Measurements from ENCODE around the gene PODNL1.

PODNL1 gene

GRCh38 chr19:13902993-13903555, 35.1 kb downstream of the PODNL1 start:
- no peak overlapping the region for H3K18ac ChIP-seq (ENCODE audit: low read length)
- H3K79me2 ChIP-seq (ENCODE audit: control insufficient read depth, insufficient read depth, low read length, poor library complexity): peaks cover 5% of the 10 kb centered on the region
- no peak overlapping the region for H3K4me3 ChIP-seq (ENCODE audit: low read depth, low read length)
- H3K27ac ChIP-seq (ENCODE audit: low read depth, low read length): no peak overlapping the region
- H2AK5ac ChIP-seq (ENCODE audit: low read length): no peak overlapping the region
- no peaks in the 10 kb centered on the region for H3K36me3 ChIP-seq (ENCODE audit: control insufficient read depth in 1 of 2, insufficient read depth in 2 of 2, low read length in 2 of 2)
- H3K14ac ChIP-seq (ENCODE audit: low read length): no peak overlapping the region
- H3K9ac ChIP-seq (ENCODE audit: low read length): no peak overlapping the region
- H4K12ac ChIP-seq (ENCODE audit: low read depth, low read length): no peak overlapping the region
- H2BK12ac ChIP-seq (ENCODE audit: low read length): no peak overlapping the region
- WGBS (ENCODE audit: extremely low coverage, insufficient coverage, insufficient read length): no CpG with 5 or more reads among the region's 4 CpGs
- no peak overlapping the region for H4K91ac ChIP-seq (ENCODE audit: low read depth, low read length)
- H4K8ac ChIP-seq (ENCODE audit: low read depth, low read length): no peak overlapping the region
- no peak overlapping the region for H3K4me2 ChIP-seq (ENCODE audit: low read length)
- peaks cover 5% of the 10 kb centered on the region for H3K79me1 ChIP-seq (ENCODE audit: low read length)
- H3K9me3 ChIP-seq (ENCODE audit: insufficient read depth, low read depth, low read length): no peaks in the 10 kb centered on the region
- H2BK5ac ChIP-seq (ENCODE audit: low read depth, low read length, poor library complexity): no peak overlapping the region
- DNase-seq: peak; percentile 9 to 50
- H3K27me3 ChIP-seq (ENCODE audit: insufficient read depth, low read length): no peaks in the 10 kb centered on the region
- H3K23ac ChIP-seq (ENCODE audit: low read length): no peak overlapping the region
- no peak overlapping the region for H2AFZ ChIP-seq (ENCODE audit: insufficient read depth, low read length, poor library complexity)
- H3K4me1 ChIP-seq (ENCODE audit: control insufficient read depth in 1 of 2, insufficient read depth in 2 of 2, low read length in 2 of 2): peaks cover 3 to 8% of the 10 kb centered on the region in 2 experiments
- no peak overlapping the region for H2BK120ac ChIP-seq (ENCODE audit: insufficient read depth, low read length, poor library complexity)
- no peak overlapping the region for H3K4ac ChIP-seq (ENCODE audit: low read depth, low read length)

- H4K91ac ChIP-seq (ENCODE audit: low read depth, low read length): no peak overlapping the region
- H3K79me2 ChIP-seq (ENCODE audit: control insufficient read depth, insufficient read depth, low read length, poor library complexity): no peaks in the 10 kb centered on the region
- H3K9me3 ChIP-seq (ENCODE audit: insufficient read depth, low read depth, low read length): no peaks in the 10 kb centered on the region
- H3K4me1 ChIP-seq (ENCODE audit: control insufficient read depth in 1 of 2, insufficient read depth in 2 of 2, low read length in 2 of 2): no peaks in the 10 kb centered on the region
- H2BK120ac ChIP-seq (ENCODE audit: insufficient read depth, low read length, poor library complexity): no peak overlapping the region
- DNase-seq: no peak
- no peak overlapping the region for H3K4me3 ChIP-seq (ENCODE audit: low read depth, low read length)
- WGBS (ENCODE audit: extremely low coverage, insufficient coverage, insufficient read length): no CpG with 5 or more reads among the region's 5 CpGs
- no peak overlapping the region for H3K9ac ChIP-seq (ENCODE audit: low read length)
- H3K27ac ChIP-seq (ENCODE audit: low read depth, low read length): no peak overlapping the region
- H3K4me2 ChIP-seq (ENCODE audit: low read length): no peak overlapping the region
- no peak overlapping the region for H2AFZ ChIP-seq (ENCODE audit: insufficient read depth, low read length, poor library complexity)
- H2AK5ac ChIP-seq (ENCODE audit: low read length): no peak overlapping the region
- H2BK5ac ChIP-seq (ENCODE audit: low read depth, low read length, poor library complexity): no peak overlapping the region
- no peak overlapping the region for H3K18ac ChIP-seq (ENCODE audit: low read length)
- no peak overlapping the region for H3K14ac ChIP-seq (ENCODE audit: low read length)
- no peak overlapping the region for H4K12ac ChIP-seq (ENCODE audit: low read depth, low read length)
- no peak overlapping the region for H3K4ac ChIP-seq (ENCODE audit: low read depth, low read length)
- no peaks in the 10 kb centered on the region for H3K36me3 ChIP-seq (ENCODE audit: control insufficient read depth in 1 of 2, insufficient read depth in 2 of 2, low read length in 2 of 2)
- H2BK12ac ChIP-seq (ENCODE audit: low read length): no peak overlapping the region
- no peak overlapping the region for H4K8ac ChIP-seq (ENCODE audit: low read depth, low read length)
- no peaks in the 10 kb centered on the region for H3K79me1 ChIP-seq (ENCODE audit: low read length)
- no peak overlapping the region for H3K23ac ChIP-seq (ENCODE audit: low read length)
- H3K27me3 ChIP-seq (ENCODE audit: insufficient read depth, low read length): no peaks in the 10 kb centered on the region
Observed at GRCh38 chr19:13899912-13900584, 38.2 kb downstream of the PODNL1 start.

- H3K18ac ChIP-seq (ENCODE audit: low read length): no peak overlapping the region
- no peak overlapping the region for H3K4ac ChIP-seq (ENCODE audit: low read depth, low read length)
- WGBS (ENCODE audit: extremely low coverage, insufficient coverage, insufficient read length): no CpG with 5 or more reads among the region's 10 CpGs
- H3K79me1 ChIP-seq (ENCODE audit: low read length): no peaks in the 10 kb centered on the region
- no peak overlapping the region for H2BK5ac ChIP-seq (ENCODE audit: low read depth, low read length, poor library complexity)
- no peak overlapping the region for H3K4me3 ChIP-seq (ENCODE audit: low read depth, low read length)
- H3K79me2 ChIP-seq (ENCODE audit: control insufficient read depth, insufficient read depth, low read length, poor library complexity): no peaks in the 10 kb centered on the region
- H3K4me1 ChIP-seq (ENCODE audit: control insufficient read depth in 1 of 2, insufficient read depth in 2 of 2, low read length in 2 of 2): no peaks in the 10 kb centered on the region
- H3K4me2 ChIP-seq (ENCODE audit: low read length): no peak overlapping the region
- H3K9ac ChIP-seq (ENCODE audit: low read length): no peak overlapping the region
- H4K91ac ChIP-seq (ENCODE audit: low read depth, low read length): no peak overlapping the region
- no peak overlapping the region for H3K27ac ChIP-seq (ENCODE audit: low read depth, low read length)
- no peak overlapping the region for H2BK120ac ChIP-seq (ENCODE audit: insufficient read depth, low read length, poor library complexity)
- H3K9me3 ChIP-seq (ENCODE audit: insufficient read depth, low read depth, low read length): no peaks in the 10 kb centered on the region
- H4K8ac ChIP-seq (ENCODE audit: low read depth, low read length): no peak overlapping the region
- H2AK5ac ChIP-seq (ENCODE audit: low read length): no peak overlapping the region
- no peak overlapping the region for H3K14ac ChIP-seq (ENCODE audit: low read length)
- no peaks in the 10 kb centered on the region for H3K27me3 ChIP-seq (ENCODE audit: insufficient read depth, low read length)
- no peak for DNase-seq
- H2BK12ac ChIP-seq (ENCODE audit: low read length): no peak overlapping the region
- no peak overlapping the region for H4K12ac ChIP-seq (ENCODE audit: low read depth, low read length)
- no peak overlapping the region for H2AFZ ChIP-seq (ENCODE audit: insufficient read depth, low read length, poor library complexity)
- H3K36me3 ChIP-seq (ENCODE audit: control insufficient read depth in 1 of 2, insufficient read depth in 2 of 2, low read length in 2 of 2): no peaks in the 10 kb centered on the region
- no peak overlapping the region for H3K23ac ChIP-seq (ENCODE audit: low read length)
Observed at GRCh38 chr19:13899393-13899792, 38.8 kb downstream of the PODNL1 start.

GRCh38 chr19:13896227-13896626, 42.0 kb downstream of the PODNL1 start:
- H2BK120ac ChIP-seq (ENCODE audit: insufficient read depth, low read length, poor library complexity): no peak overlapping the region
- no peak overlapping the region for H4K12ac ChIP-seq (ENCODE audit: low read depth, low read length)
- H3K4me1 ChIP-seq (ENCODE audit: control insufficient read depth in 1 of 2, insufficient read depth in 2 of 2, low read length in 2 of 2): peaks cover 2 to 7% of the 10 kb centered on the region in 2 experiments
- H4K91ac ChIP-seq (ENCODE audit: low read depth, low read length): no peak overlapping the region
- H2AK5ac ChIP-seq (ENCODE audit: low read length): no peak overlapping the region
- no peak overlapping the region for H2AFZ ChIP-seq (ENCODE audit: insufficient read depth, low read length, poor library complexity)
- no peak overlapping the region for H3K14ac ChIP-seq (ENCODE audit: low read length)
- H3K9ac ChIP-seq (ENCODE audit: low read length): no peak overlapping the region
- no CpG with 5 or more reads among the region's 2 CpGs for WGBS (ENCODE audit: extremely low coverage, insufficient coverage, insufficient read length)
- no peaks in the 10 kb centered on the region for H3K27me3 ChIP-seq (ENCODE audit: insufficient read depth, low read length)
- H3K9me3 ChIP-seq (ENCODE audit: insufficient read depth, low read depth, low read length): no peaks in the 10 kb centered on the region
- no peaks in the 10 kb centered on the region for H3K36me3 ChIP-seq (ENCODE audit: control insufficient read depth in 1 of 2, insufficient read depth in 2 of 2, low read length in 2 of 2)
- H3K4ac ChIP-seq (ENCODE audit: low read depth, low read length): no peak overlapping the region
- H3K79me2 ChIP-seq (ENCODE audit: control insufficient read depth, insufficient read depth, low read length, poor library complexity): no peaks in the 10 kb centered on the region
- no peak overlapping the region for H4K8ac ChIP-seq (ENCODE audit: low read depth, low read length)
- no peak overlapping the region for H3K4me2 ChIP-seq (ENCODE audit: low read length)
- no peak overlapping the region for H3K23ac ChIP-seq (ENCODE audit: low read length)
- DNase-seq: no peak
- H2BK12ac ChIP-seq (ENCODE audit: low read length): no peak overlapping the region
- H3K79me1 ChIP-seq (ENCODE audit: low read length): no peaks in the 10 kb centered on the region
- H2BK5ac ChIP-seq (ENCODE audit: low read depth, low read length, poor library complexity): no peak overlapping the region
- H3K27ac ChIP-seq (ENCODE audit: low read depth, low read length): no peak overlapping the region
- no peak overlapping the region for H3K4me3 ChIP-seq (ENCODE audit: low read depth, low read length)
- no peak overlapping the region for H3K18ac ChIP-seq (ENCODE audit: low read length)
